GM18951 (cell line): ENCODE data around the gene GPX2.

Experiments
- POLR2A ChIP-seq: IDR thresholded peaks from 4 replicates; pipeline ENCODE4 v1.6.1; 2011; ENCODE audit warnings: mild to moderate bottlenecking; ENCODE audit not compliant: insufficient read length, insufficient read depth; ENCODE audit errors: extremely low read depth
- in situ Hi-C: fragments of 300-500 bp; cut with MboI; formaldehyde crosslinking; loops from one replicate; pipeline ENCODE4 v1.12.0; 2022; ENCODE audit warnings: low sequenced_read_pairs, mixed read lengths, inconsistent platforms; ENCODE audit not compliant: unreplicated experiment

The GPX2 gene

DNA sequence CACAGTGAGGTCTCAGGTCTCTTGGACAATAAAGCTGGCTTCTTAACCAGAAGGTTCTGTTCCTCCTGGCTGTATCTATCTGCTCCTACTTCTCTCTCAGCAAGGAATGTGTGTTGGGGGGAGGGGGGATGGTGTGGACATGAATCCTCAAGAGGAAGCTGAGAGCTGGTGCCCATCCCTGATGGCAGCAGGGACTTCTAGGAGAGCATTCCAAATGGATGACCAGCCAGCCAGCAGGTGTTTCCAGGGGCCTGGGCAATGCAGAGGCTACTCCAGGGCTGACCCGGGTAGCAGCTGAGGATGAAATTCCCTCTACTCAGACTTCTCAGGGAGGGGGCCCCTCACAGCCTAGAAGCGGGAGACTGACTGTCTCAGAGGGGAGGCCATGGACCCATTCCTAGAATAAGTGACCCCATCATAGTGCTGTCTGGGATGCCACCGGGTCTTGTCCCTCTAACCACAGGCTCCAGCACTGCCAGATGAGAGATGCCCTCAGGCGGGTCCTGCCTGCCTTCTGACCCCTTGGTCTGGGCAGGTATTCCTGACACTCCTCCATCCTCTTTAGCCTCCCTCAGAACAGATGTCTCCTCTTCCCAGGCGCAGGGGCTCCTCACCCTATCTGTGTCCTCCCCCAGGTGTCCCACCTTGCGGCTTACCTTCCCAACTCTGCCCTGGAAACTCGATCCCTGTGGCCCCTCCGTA, 28.4 kb upstream of the GPX2 start:
- TF ChIP-seq POLR2A = no peak
- in situ Hi-C loops = no loop called here

DNA sequence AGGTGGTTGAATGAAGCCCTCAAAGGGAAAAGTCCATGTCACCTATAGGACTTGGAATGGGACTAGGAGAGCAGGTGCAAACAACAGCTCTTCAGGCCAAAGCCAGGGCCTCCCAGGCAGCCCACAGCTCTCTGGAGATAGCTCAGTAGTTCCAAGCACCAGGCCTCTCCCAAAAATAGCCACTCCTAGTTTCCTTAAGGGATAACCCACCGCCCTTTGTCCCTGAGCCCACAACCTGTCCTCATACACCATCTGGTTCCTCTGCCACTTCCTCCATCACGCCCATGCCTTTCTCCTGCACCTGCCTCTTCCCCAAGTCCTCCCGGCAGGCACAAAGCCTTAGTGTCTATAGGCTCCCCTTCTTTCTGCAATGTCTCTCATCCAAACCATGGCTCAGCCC, 27.5 kb upstream of the GPX2 start:
- in situ Hi-C loops = no loop called here
- TF ChIP-seq POLR2A = no peak

DNA sequence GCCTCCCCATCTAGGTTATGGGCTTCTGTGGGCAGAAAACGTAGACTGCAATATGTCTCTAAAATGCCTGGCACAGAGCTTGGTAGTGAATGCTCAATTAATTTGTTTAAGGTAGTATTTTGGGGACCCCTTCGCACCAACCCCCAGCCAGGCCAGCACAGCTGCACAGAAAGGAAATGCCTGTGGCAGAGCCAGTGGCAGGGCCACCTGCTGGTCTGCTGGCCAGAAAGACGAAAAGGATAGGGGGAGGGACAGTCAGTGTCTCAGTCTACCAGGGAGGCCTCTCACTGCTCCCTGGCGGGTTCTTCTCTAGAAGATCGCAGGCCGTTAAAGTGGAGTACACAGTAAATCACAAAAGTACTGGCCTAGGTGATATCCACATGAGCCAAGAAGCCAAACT, 26.1 kb upstream of the GPX2 start:
- in situ Hi-C loops = no loop called here
- TF ChIP-seq POLR2A = no peak

DNA sequence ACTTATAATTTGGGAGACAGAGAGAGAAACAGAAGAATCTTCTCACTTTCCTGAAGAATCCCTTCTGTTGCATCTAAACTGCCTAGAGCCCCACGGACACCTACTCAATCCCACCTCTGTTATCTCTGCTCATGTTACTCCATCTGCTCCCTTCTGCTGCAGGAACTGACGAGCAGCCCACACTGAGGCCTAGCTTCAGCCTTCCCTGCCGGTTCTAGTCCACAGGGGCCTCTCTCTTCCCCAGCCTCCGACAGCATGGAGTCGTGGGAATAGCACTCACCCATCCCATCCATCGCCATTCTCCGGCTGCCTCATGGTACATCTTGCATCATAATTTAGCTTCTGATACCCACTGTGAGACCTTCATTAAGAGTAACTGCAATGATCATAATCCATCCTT, 25.6 kb upstream of the GPX2 start:
- in situ Hi-C loops = no loop called here
- TF ChIP-seq POLR2A = no peak

DNA sequence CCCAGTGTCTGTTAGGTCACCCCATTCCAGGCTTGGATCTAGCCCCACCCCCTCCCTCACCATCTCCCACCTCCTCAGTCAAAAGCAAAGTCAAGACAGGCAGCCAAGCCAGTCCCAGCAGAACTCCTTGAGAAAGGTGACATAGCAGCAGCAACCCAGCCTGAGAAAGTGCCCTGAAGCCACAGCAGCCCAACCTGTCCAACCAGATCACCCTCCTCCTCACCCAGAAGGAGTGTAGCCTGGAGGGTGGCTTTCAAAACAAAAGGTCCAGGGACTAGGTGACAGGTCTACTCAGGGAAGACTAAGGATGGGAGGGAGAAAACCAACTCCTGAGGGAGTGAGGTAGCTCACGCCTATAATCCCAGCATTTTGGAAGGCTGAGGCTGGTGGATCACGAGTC, 24.4 kb upstream of the GPX2 start:
- in situ Hi-C loops = no loop called here
- no peak for TF ChIP-seq POLR2A

DNA sequence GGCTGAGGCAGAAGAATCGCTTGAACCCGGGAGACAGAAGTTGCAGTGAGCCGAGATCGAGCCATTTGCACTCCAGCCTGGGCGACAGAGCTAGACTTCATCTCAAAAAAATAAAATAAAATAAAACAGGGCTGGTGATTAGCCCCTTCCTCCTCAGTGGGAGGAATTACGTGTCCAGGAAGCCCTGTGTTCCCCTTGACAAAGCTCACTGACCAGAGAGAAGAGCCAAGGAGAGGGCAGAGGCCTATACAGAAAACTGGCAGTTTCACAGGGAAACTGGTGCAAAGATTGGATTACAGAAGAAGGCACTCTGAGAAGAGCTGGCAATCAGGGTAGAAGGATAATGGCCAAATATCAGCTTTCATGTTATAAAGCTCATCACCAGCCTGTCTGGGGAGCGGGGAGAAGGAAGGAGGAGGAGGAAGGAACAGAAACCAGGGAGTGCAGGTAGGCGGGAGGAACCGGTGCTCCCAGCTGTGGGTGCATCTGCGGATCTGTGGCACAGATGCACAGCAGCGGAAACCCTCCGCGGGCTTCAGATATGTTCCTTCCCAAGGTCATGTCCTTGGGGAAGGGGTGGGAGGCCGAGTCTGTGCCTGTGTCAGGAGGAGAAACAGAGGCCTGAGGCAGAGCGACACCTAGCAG, 22.9 kb upstream of the GPX2 start:
- in situ Hi-C loops = no loop called here
- no peak for TF ChIP-seq POLR2A

DNA sequence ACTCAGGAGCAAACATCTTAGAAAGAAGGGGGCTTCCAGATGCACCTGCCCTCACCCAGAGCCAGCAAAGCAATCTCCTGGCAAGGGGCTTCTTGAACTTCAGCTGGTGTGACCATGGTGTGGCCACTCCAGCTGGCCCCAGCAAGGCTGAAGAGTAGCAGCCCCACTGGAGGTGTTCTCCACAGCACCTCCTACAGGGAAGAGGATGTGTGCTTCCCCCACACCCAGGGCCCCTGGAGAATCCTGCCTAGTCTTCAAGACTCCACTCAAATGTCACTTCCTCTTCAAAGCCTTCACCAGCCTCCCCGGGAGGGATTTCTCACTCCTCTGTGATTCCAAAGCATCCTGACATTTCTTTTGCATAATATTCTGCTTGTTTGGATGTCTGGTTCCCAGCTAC, 21.1 kb upstream of the GPX2 start:
- in situ Hi-C loops = no loop called here
- no peak for TF ChIP-seq POLR2A

DNA sequence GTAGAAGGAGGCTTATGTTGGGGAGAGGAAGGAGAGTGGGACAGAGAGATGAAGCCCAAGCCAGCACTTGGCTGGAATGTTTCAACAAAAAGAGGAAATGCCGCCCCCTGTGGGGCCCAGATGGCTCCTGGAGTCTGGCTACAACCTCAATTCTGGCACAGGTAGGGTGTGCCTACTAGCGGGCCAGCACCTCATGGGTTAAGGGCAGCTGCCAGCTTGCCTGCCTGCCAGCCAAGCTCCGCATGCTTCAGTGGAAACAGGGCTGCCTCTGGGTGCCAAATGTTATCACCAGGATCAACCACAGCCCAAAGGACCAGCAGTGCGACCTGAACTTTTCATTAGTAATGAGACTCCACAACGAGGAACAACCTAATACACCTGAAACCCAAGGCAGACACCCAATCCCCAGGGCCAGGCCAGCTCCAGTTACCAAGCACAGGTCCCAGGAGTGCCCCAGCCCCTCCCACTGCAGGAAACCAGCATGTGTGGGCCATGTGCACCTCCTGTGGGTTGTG, 18.3 kb upstream of the GPX2 start:
- in situ Hi-C loops = no loop called here
- TF ChIP-seq POLR2A = no peak

DNA sequence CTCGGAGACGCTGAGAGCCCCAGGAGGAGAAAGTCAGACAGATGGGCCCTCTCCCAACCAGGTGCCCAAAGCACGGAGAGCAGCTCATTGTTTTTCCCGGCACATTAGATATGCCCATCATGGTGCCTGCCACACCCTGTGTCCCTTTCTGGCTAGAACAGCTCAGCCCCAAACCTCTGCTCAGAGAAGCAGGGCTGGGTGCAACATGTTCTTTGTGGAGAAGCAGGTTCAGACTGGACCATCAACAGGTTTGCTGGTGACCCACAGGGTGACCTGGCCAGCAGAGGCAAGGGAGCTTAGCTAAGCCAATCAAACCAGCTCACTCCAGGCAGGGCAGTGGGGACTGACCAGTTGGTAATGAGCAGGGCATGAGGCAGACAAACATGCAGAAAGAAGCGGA, 16.2 kb upstream of the GPX2 start:
- in situ Hi-C loops = no loop called here
- no peak for TF ChIP-seq POLR2A

DNA sequence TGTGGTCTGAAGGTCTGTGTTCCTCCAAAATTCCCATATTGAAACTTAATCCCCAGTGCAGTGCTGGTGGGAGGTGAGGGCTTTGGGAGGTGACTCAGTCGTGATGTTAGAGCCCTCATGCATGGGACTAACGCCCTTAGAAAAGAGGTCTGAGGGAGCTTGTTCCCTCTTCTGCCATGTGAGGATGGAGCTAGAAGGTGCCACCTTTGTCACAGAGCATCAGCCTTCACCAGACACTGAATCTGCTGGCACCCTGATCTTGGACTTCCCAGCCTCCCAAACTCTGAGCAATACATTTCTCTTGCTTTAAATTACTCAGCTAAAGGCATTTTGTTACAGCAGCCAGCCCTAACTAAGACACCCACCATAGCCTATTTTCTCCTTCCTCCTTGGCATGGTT, 15.7 kb upstream of the GPX2 start:
- in situ Hi-C loops = no loop called here
- TF ChIP-seq POLR2A = no peak

DNA sequence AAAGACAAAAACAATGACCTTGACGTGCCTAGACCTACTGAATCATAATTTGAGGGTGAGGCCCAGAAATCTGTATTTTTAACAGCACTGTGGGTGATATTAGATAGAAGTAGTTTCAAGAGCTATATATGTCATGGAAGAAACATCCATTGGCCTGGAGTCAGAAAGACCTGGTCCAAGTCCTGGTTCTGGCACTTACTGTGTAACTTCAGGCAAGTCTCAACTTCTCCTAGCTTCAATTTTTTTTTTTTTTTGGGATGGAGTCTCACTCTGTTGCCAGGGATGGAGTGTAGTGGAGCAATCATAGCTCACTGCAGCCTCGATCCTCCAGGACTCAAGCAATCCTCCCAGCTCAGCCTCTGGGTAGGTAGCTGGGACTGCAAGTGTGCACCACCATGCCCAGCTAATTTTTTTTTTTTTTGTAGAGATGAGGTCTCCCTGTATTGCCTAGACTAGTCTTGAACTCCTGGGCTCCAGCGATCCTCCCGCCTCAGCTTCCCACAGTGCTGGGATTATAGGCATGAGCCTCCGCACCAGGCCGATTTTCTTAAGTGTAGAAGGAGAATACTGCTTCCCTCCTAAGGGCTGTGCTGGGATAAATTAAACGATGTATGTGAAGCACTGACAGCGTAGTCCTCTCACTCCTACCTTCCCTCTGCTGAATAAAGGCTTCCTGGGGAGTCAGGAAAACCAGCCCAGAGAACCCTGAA, 14.3 kb upstream of the GPX2 start:
- in situ Hi-C loops = no loop called here
- TF ChIP-seq POLR2A = no peak

DNA sequence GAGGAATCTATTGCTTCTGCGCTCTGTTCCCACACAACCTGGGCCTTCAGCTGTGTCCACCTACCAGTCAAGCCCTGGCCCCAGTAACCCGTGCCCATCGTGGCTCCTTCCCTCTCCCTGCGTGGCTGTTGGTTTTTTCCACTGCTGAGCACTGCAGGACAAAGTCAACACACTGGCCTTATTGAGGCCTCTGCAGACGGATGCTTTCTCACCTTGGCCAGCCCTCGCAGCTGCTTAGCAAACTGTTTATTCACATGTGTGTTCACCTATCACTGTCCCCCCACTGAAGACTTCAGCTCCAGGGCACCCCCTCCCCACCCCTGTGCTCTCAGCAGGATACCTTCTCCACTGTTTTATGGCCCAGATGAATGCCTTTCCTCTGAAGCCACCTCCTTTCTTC, 12.8 kb upstream of the GPX2 start:
- no peak for TF ChIP-seq POLR2A
- in situ Hi-C loops = no loop called here

DNA sequence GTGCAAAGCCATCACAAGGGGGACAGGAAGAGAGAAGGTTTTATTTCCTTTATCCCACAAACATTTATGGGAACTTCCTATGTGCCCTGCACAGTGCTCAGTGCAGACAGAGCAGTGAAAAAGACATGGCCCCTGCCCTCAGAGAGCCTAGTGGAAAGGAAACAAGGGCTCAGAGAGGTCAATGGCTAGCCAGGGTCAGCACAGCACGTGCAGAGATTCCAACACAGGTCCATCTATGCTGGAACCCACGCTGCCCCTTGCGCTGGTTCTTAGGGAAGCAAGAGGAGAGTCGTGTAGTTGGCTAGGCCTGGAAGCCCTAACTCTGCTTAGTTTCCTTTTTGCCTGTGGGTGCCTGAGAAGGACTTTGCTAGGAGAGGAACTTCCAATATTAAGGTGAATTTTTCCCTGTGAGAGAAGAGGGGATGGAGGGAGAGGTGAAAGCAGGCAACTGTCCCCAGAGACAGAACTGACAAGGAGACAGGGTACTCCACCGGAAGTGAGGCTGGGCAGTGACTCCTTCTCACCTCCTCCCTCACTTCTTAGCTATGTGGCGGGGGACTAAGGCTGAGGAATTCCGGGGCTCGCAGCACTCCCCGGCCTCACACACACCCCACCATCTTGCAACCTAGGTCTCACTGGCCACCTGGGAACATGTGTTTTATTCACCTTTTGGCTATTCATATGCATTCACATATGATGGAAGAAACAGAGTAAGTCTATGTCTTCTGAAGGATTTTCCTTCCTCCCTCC, 12.1 kb upstream of the GPX2 start:
- in situ Hi-C loops = no loop called here
- no peak for TF ChIP-seq POLR2A
